ENCODE measurements around the gene UBD. TPM values are rescaled to one million over a fixed set of nuclear protein-coding genes. Genes with fewer than 3 reads are reported as not detected.
A peak's percentile ranks its signal among the peaks of the same experiment; 100 is the strongest.

The UBD gene
- total RNA-seq, 1 donor = not detected

DNA sequence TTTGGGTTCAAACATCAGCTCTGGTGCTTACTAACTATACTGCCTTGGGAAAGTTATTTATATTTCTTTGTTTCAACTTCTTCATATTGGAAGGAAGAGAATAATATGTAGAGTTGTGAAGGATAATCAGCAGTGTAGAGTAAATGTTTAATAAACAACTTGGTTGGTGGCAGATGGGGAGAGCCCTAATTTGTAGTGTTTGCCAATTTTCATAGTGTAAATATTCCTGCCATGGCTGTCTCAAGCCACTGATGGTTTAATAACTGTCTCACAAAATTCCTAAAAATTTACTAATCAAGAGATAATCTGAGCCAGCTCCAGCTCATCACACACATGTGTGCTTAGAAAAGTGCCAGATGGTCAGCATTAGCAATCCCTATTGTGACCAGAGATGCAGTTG, 25.3 kb upstream of the UBD start, which contains the start of gene OR2H2:
TSS of gene OR2H2 (plus strand) at position 301 of the 400 bp plus-strand sequence. CDS start 2,824 bp downstream, outside the sequence.
- H3K4me3 ChIP-seq (ENCODE audit: low read depth, low read length) = no peak within 1 kb of the TSS
- TF ChIP-seq, protein P1, sequence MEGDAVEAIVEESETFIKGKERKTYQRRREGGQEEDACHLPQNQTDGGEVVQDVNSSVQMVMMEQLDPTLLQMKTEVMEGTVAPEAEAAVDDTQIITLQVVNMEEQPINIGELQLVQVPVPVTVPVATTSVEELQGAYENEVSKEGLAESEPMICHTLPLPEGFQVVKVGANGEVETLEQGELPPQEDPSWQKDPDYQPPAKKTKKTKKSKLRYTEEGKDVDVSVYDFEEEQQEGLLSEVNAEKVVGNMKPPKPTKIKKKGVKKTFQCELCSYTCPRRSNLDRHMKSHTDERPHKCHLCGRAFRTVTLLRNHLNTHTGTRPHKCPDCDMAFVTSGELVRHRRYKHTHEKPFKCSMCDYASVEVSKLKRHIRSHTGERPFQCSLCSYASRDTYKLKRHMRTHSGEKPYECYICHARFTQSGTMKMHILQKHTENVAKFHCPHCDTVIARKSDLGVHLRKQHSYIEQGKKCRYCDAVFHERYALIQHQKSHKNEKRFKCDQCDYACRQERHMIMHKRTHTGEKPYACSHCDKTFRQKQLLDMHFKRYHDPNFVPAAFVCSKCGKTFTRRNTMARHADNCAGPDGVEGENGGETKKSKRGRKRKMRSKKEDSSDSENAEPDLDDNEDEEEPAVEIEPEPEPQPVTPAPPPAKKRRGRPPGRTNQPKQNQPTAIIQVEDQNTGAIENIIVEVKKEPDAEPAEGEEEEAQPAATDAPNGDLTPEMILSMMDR (IDR thresholded peaks at IDR 0.05; ENCODE audit: insufficient read depth, low read depth, low read length) = no peak
- no peak for DNase-seq (ENCODE audit: low read depth)

DNA sequence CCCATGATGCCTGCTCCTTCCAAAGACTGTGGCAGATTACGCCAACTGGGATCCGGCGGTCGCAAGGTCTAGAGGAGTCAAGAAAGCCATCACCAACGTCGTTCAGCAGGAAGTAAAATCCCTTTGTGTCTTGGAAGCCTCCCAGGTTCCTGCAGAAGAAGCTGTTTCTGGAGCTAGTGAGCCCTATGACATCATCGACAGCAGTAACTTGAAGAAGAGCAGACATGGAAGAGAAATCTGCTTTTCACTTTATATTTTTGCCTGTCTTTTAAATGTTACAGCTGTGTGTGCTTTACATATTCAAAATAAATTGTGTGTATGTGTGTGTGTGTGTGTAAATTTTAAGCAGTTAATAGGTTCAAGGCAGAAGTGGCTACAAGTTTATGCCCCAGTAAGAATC, 18.0 kb upstream of the UBD start:
- H3K4me3 ChIP-seq (ENCODE audit: low read depth, low read length) = no peak overlapping the region
- no peak for DNase-seq (ENCODE audit: low read depth)
- TF ChIP-seq, protein P1 (IDR thresholded peaks at IDR 0.05; ENCODE audit: insufficient read depth, low read depth, low read length) = no peak

DNA sequence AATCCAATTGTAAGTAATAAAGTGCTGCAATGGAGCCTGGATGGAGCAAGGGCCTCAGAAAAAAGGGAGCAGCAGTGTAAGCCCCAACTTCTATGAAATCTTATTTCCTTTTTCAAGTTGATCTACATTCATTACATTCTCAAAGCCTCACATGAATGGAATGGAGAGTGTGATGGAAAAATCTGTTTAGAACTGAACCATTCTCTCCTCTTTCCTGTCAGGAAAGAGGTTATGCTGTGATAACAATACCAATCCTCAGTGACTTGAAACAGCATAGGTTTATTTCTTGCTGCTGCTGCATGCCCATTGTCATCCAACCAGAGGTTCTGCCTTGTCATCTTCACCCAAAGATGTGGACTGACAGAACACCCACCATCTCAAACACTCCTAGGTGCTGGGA, 16.5 kb upstream of the UBD start:
- DNase-seq (ENCODE audit: low read depth) = no peak
- TF ChIP-seq, protein P1 (IDR thresholded peaks at IDR 0.05; ENCODE audit: insufficient read depth, low read depth, low read length) = no peak
- H3K4me3 ChIP-seq (ENCODE audit: low read depth, low read length) = no peak overlapping the region

DNA sequence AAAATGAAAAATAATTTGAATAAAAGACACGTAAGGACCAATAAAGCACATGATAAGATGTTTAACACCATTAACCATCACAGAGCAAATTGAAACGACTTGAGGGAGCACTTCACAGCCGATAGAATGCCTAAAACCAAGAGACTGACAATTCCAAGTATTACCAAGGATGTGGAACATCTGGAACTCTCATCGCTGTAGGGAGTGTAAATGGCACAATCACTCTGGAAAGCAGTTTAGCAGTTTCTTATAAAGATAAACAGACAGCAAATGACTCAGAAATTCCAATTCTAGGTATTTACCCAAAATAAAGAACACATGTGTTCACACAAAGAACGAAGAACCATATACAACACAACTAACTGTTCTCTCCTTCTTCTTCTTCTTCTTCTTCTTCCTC, 8.5 kb upstream of the UBD start:
- no peak overlapping the region for H3K4me3 ChIP-seq (ENCODE audit: low read depth, low read length)
- DNase-seq (ENCODE audit: low read depth) = peak; percentile 34
- TF ChIP-seq, protein P1 (IDR thresholded peaks at IDR 0.05; ENCODE audit: insufficient read depth, low read depth, low read length) = no peak

DNA sequence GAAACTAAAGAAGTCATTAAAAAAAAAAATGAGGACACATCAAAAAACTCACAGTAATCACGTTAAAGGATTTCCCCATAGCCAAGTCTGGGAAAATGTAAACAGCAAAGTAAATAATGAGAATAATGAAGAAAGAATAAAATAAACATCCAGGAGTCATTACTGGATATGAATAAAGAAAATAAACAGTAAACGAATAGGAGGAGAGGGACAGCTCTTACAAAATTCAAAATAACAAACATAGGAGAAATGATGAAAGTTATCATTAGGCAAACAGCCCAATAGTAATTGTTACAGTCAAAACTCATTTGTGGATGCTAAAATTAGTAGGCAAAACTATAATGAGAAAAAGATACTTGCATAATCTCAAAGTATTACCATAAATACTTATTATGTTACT, 8.0 kb upstream of the UBD start:
- no peak for DNase-seq (ENCODE audit: low read depth)
- TF ChIP-seq, protein P1 (IDR thresholded peaks at IDR 0.05; ENCODE audit: insufficient read depth, low read depth, low read length) = no peak
- no peak overlapping the region for H3K4me3 ChIP-seq (ENCODE audit: low read depth, low read length)

DNA sequence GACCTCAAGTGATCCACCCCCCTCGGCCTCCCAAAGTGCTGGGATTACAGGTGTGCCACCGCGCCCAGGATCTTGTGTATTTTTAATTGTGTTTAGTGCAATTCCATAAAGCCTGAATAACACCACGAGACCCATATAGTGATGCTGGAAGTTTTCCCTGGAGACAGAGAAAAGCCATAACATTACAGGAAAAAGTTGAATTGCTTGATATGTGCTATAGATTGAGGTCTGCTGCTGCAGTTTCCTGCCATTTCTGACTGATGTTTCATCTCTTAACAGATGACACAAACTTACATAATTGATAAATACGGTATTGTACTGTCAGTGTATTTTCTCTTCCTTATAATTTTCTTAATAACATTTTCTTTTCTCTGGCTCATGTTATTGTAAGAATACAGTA, 7.3 kb upstream of the UBD start:
- no peak overlapping the region for H3K4me3 ChIP-seq (ENCODE audit: low read depth, low read length)
- TF ChIP-seq, protein P1 (IDR thresholded peaks at IDR 0.05; ENCODE audit: insufficient read depth, low read depth, low read length) = no peak
- DNase-seq (ENCODE audit: low read depth) = no peak

DNA sequence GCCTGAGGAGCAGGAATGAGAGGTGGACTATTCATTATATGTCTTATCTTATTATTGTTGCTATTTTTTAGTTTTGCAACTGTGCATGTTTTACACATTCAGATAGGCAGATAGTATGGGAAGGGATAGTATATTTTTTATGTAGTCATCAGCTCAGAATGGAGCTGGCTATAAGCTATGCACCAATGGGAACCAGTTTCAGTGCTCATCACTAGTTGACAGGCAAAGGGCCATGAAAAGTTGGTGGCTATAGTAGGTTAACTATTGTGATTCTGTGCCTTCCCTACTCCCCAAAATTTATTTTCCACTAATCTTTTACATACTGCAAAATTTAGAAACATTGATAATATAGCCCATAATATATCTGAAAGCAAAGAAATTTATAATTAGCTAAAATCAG, 5.3 kb upstream of the UBD start:
- TF ChIP-seq, protein P1 (IDR thresholded peaks at IDR 0.05; ENCODE audit: insufficient read depth, low read depth, low read length) = no peak
- no peak for DNase-seq (ENCODE audit: low read depth)
- H3K4me3 ChIP-seq (ENCODE audit: low read depth, low read length) = no peak overlapping the region

All from fibroblast of villous mesenchyme (primary cell).